H9 (cell line): ENCODE measurements around the gene ADAMTS3. TPM values are rescaled to one million over a fixed set of nuclear protein-coding genes. Genes with fewer than 3 reads are reported as not detected.

Experiments used
- DNase-seq: peaks from one replicate; pipeline ENCODE4 v3.0.0-alpha.2; 2017
- H2AFZ ChIP-seq: one replicate; pipeline ENCODE4 v1.6.1; 2013; ENCODE audit warnings: mild to moderate bottlenecking, low read length, control low read depth, moderate library complexity
- H2AK5ac ChIP-seq: 2 replicates; pipeline ENCODE4 v1.6.1; 2013; ENCODE audit warnings: low read length, control low read depth, mixed read lengths; ENCODE audit not compliant: insufficient read length
- H2BK120ac ChIP-seq: one replicate; pipeline ENCODE4 v1.6.1; 2013; ENCODE audit warnings: low read depth, mild to moderate bottlenecking, low read length, control low read depth, inconsistent platforms; ENCODE audit not compliant: poor library complexity, severe bottlenecking
- H2BK12ac ChIP-seq: 2 replicates; pipeline ENCODE4 v1.6.1; 2013; ENCODE audit warnings: low read length, control low read depth, mixed read lengths, low read depth; ENCODE audit not compliant: insufficient read length
- H2BK15ac ChIP-seq: 2 replicates; pipeline ENCODE4 v1.6.1; 2013; ENCODE audit warnings: low read depth, low read length, control low read depth
- H2BK20ac ChIP-seq: one replicate; pipeline ENCODE4 v1.6.1; 2013; ENCODE audit warnings: low read depth, mild to moderate bottlenecking, low read length, control low read depth, inconsistent platforms; ENCODE audit not compliant: poor library complexity, severe bottlenecking
- H2BK5ac ChIP-seq: 2 replicates; pipeline ENCODE4 v1.6.1; 2013; ENCODE audit warnings: low read length, control low read depth, mixed read lengths; ENCODE audit not compliant: insufficient read length
- H3K14ac ChIP-seq: 2 replicates; pipeline ENCODE4 v1.6.1; 2013; ENCODE audit warnings: low read length, control low read depth; ENCODE audit not compliant: insufficient read depth
- H3K18ac ChIP-seq: 2 replicates; pipeline ENCODE4 v1.6.1; 2013; ENCODE audit warnings: low read depth, mild to moderate bottlenecking, mixed read lengths, low read length, control low read depth; ENCODE audit not compliant: insufficient read length
- H3K23ac ChIP-seq: 2 replicates; pipeline ENCODE4 v1.6.1; 2013; ENCODE audit warnings: low read length, control low read depth, mixed read lengths, low read depth; ENCODE audit not compliant: insufficient read length
- H3K23me2 ChIP-seq: 2 replicates; pipeline ENCODE4 v1.6.1; 2013; ENCODE audit warnings: low read depth, mild to moderate bottlenecking, mixed read lengths, low read length, control low read depth; ENCODE audit not compliant: insufficient read length, poor library complexity, severe bottlenecking
- H3K27ac ChIP-seq: 2 replicates; pipeline ENCODE4 v1.5.1; 2013; ENCODE audit warnings: low read length, control low read depth, mixed read lengths, low read depth; ENCODE audit not compliant: insufficient read length
- H3K27me3 ChIP-seq: 2 replicates; pipeline ENCODE4 v1.6.1; 2013; ENCODE audit warnings: low read length, control low read depth, inconsistent platforms; ENCODE audit not compliant: insufficient read depth
- H3K4ac ChIP-seq: 2 replicates; pipeline ENCODE4 v1.6.1; 2013; ENCODE audit warnings: low read depth, mild to moderate bottlenecking, control low read depth, inconsistent platforms, low read length, moderate library complexity
- H3K4me1 ChIP-seq: 2 replicates; pipeline ENCODE4 v1.6.1; 2013; ENCODE audit warnings: low read length, control low read depth, inconsistent platforms; ENCODE audit not compliant: insufficient read depth
- H3K4me2 ChIP-seq: 2 replicates; pipeline ENCODE4 v1.6.1; 2013; ENCODE audit warnings: low read length, control low read depth, mixed read lengths; ENCODE audit not compliant: insufficient read length, insufficient read depth
- H3K56ac ChIP-seq: 2 replicates; pipeline ENCODE4 v1.6.1; 2013; ENCODE audit warnings: low read depth, mild to moderate bottlenecking, mixed read lengths, low read length, control low read depth; ENCODE audit not compliant: insufficient read length
- H3K79me1 ChIP-seq: 2 replicates; pipeline ENCODE4 v1.6.1; 2013; ENCODE audit warnings: low read depth, mild to moderate bottlenecking, moderate library complexity, low read length, control low read depth, inconsistent platforms; ENCODE audit not compliant: insufficient read depth, poor library complexity, severe bottlenecking
- H3K79me2 ChIP-seq: 2 replicates; pipeline ENCODE4 v1.6.1; 2013; ENCODE audit warnings: low read length, control low read depth, inconsistent platforms; ENCODE audit not compliant: insufficient read depth
- H3K9ac ChIP-seq: 2 replicates; pipeline ENCODE4 v1.6.1; 2013; ENCODE audit warnings: low read length, control low read depth, mixed read lengths; ENCODE audit not compliant: insufficient read length; ENCODE audit errors: extremely low read depth
- H3K9me3 ChIP-seq: one replicate; pipeline ENCODE4 v1.6.1; 2013; ENCODE audit warnings: low read depth, low read length, inconsistent platforms; ENCODE audit not compliant: control insufficient read depth
- H3T11ph ChIP-seq: one replicate; pipeline ENCODE4 v1.6.1; 2013; ENCODE audit warnings: mild to moderate bottlenecking, low read length, control low read depth, inconsistent platforms
- H4K20me1 ChIP-seq: one replicate; pipeline ENCODE4 v1.6.1; 2013; ENCODE audit not compliant: control insufficient read depth, insufficient read length, insufficient read depth
- H4K5ac ChIP-seq: 2 replicates; pipeline ENCODE4 v1.6.1; 2013; ENCODE audit warnings: low read depth, mild to moderate bottlenecking, mixed read lengths, low read length, control low read depth; ENCODE audit not compliant: insufficient read length
- H4K8ac ChIP-seq: replicated peaks from 2 replicates; pipeline ENCODE4 v1.6.1; 2013; ENCODE audit warnings: low read length, control low read depth, mixed read lengths, low read depth; ENCODE audit not compliant: insufficient read length
- H4K91ac ChIP-seq: 2 replicates; pipeline ENCODE4 v1.6.1; 2013; ENCODE audit warnings: low read depth, mild to moderate bottlenecking, moderate library complexity, mixed read lengths, low read length, control low read depth; ENCODE audit not compliant: insufficient read length
- H3K27ac Mint-ChIP-seq, 3 experiments: 2 replicates in 2 of 3; 3 replicates in 1 of 3; pipeline ENCODE4 v1.8.0; 2020 to 2021; ENCODE audit warnings: mixed read lengths in 3 of 3, mild to moderate bottlenecking in 1 of 3, moderate library complexity in 1 of 3
- H3K27me3 Mint-ChIP-seq: 2 replicates; pipeline ENCODE4 v1.8.0; 2021; ENCODE audit warnings: low read depth, mild to moderate bottlenecking, moderate library complexity, mixed read lengths
- H3K36me3 Mint-ChIP-seq, 3 experiments: 2 replicates in 2 of 3; 3 replicates in 1 of 3; pipeline ENCODE4 v1.8.0; 2020 to 2021; ENCODE audit warnings: low read depth in 3 of 3, mixed read lengths in 3 of 3; ENCODE audit not compliant: insufficient read depth in 1 of 3
- H3K4me1 Mint-ChIP-seq, 2 experiments: 2 replicates each; pipeline ENCODE4 v1.8.0; 2020; ENCODE audit warnings: mixed read lengths in 2 of 2
- H3K4me3 Mint-ChIP-seq, 2 experiments: 2 replicates in 1 of 2; 3 replicates in 1 of 2; pipeline ENCODE4 v1.8.0; 2020 to 2021; ENCODE audit warnings: mild to moderate bottlenecking in 2 of 2, mixed read lengths in 2 of 2, moderate library complexity in 1 of 2
- H3K9me3 Mint-ChIP-seq, 2 experiments: 2 replicates in 1 of 2; 3 replicates in 1 of 2; pipeline ENCODE4 v1.8.0; 2020; ENCODE audit warnings: mild to moderate bottlenecking in 2 of 2, mixed read lengths in 2 of 2, moderate library complexity in 1 of 2
- CTCF ChIP-seq: fragments of 200-600 bp; sonication (generic); conservative IDR thresholded peaks from 3 replicates; pipeline ENCODE4 v1.8.0; 2021; ENCODE audit warnings: antibody characterized with exemption, mild to moderate bottlenecking
- WGBS: extraction: QIAGEN DNeasy Blood & Tissue Kit; methylation state at CpG from one replicate; pipeline ENCODE4 v1.1.7; 2013; ENCODE audit warnings: missing lambda C conversion rate, low lambda C conversion rate, mixed read lengths; ENCODE audit not compliant: insufficient read length; ENCODE audit errors: extremely low coverage; 5-methylcytosine and 5-hydroxymethylcytosine counted together
- total RNA-seq: library from RNA; stranded (reverse); gene quantifications from 2 replicates; pipeline ENCODE4 v1.2.1, GENCODE V29; 2021

Gene ADAMTS3
- total RNA-seq, 1 experiment from 2014 or later, result 1.1 TPM

- no peak overlapping the region for H3K23ac ChIP-seq
- H3K18ac ChIP-seq, result no peak overlapping the region
- Mint-ChIP-seq H3K36me3 (no peaks in the 10 kb centered on the region), H3K9me3 (no peaks in the 10 kb centered on the region), H3K4me3 (0 out of 5 replicates have a peak overlapping the region, but pooled peaks of 1 of the 2 experiments have one; percentile 96), H3K27ac (no peak overlapping the region), H3K4me1 (peaks cover 20 to 22% of the 10 kb centered on the region in 2 experiments), H3K27me3 (peaks cover 22% of the 10 kb centered on the region)
- no peak overlapping the region for H2AFZ ChIP-seq
- H2BK120ac ChIP-seq, result no peak overlapping the region
- TF ChIP-seq CTCF, result no peak
- no peak overlapping the region for H4K5ac ChIP-seq
- H3K4me2 ChIP-seq, result no peak overlapping the region
- H3K9me3 ChIP-seq, result no peaks in the 10 kb centered on the region
- H4K20me1 ChIP-seq, result no peaks in the 10 kb centered on the region
- no peak overlapping the region for H3K56ac ChIP-seq
- no peak overlapping the region for H2AK5ac ChIP-seq
- no peak overlapping the region for H2BK12ac ChIP-seq
- H4K91ac ChIP-seq, result no peak overlapping the region
- DNase-seq, result no peak
- peaks cover 17% of the 10 kb centered on the region for H3K23me2 ChIP-seq
- no peak overlapping the region for H3K4ac ChIP-seq
- H3K14ac ChIP-seq, result no peak overlapping the region
- peaks cover 3% of the 10 kb centered on the region; the same call in 1 of the 2 replicates for H3K4me1 ChIP-seq
- no peak overlapping the region for H2BK20ac ChIP-seq
- no peak overlapping the region for H2BK15ac ChIP-seq
- no peak overlapping the region for H3T11ph ChIP-seq
- no CpG with 5 or more reads among the region's 2 CpGs for WGBS
- H3K27me3 ChIP-seq, result 0 out of 2 replicates have a peak, but pooled peaks cover 2% of the 10 kb centered on the region
- no peaks in the 10 kb centered on the region for H3K79me1 ChIP-seq
- no peak overlapping the region for H4K8ac ChIP-seq
- H3K79me2 ChIP-seq, result no peaks in the 10 kb centered on the region
- no peak overlapping the region for H3K27ac ChIP-seq
- no peak overlapping the region for H2BK5ac ChIP-seq
- H3K9ac ChIP-seq, result no peak overlapping the region
These were observed 2.5 kb downstream of the ADAMTS3 start for GRCh38 chr4:72566464-72566972.
